ENCODE results near the gene CD320.

DNA sequence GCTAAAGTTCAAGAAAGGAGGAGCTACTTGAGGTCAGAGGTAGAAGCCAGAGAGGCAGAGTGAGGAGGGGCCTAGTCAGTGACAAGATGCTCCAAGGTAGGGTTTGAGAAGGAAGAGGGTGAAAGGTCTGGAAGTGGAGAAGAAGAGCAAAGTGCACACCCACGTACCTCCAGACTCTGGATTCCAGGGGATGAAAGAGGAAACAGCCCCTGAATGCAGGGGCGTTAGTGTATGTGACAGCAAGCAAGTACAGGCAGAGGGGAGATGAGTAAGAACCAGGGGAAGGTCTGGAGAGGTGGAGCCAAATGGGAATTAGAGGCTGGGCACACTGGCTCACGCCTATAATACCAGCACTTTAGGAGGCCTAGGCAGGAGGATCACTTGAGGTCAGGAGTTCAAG lies 21.8 kb upstream of the CD320 start:
- no peak for TF ChIP-seq POLR2A (IDR thresholded peaks at IDR 0.05; ENCODE audit: control extremely low read depth in 1 of 2, low read depth in 2 of 2, low read length in 2 of 2)
- TF ChIP-seq, protein P1, sequence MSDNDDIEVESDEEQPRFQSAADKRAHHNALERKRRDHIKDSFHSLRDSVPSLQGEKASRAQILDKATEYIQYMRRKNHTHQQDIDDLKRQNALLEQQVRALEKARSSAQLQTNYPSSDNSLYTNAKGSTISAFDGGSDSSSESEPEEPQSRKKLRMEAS (IDR thresholded peaks at IDR 0.05): no peak
- TF ChIP-seq CTCF (IDR thresholded peaks at IDR 0.05; ENCODE audit: control extremely low read depth in 1 of 3, insufficient read depth in 1 of 3, low read depth in 1 of 3, low read length in 3 of 3): no peak
- no peak for TF ChIP-seq EP300 (IDR thresholded peaks at IDR 0.05; ENCODE audit: borderline replicate concordance in 1 of 2, low read depth in 2 of 2, low read length in 2 of 2)
- no peak for TF ChIP-seq NANOG (IDR thresholded peaks at IDR 0.05; ENCODE audit: insufficient read depth, low read depth, low read length, poor library complexity, severe bottlenecking)
- no peak for TF ChIP-seq POLR2AphosphoS5 (IDR thresholded peaks at IDR 0.05; ENCODE audit: low read depth, low read length)
- TF ChIP-seq TCF12 (IDR thresholded peaks at IDR 0.05; ENCODE audit: low read depth, low read length): no peak
- TF ChIP-seq CHD2 (IDR thresholded peaks at IDR 0.05; ENCODE audit: low read length): no peak
- no peak for TF ChIP-seq CEBPB (IDR thresholded peaks at IDR 0.05; ENCODE audit: low read depth, low read length)
- TF ChIP-seq, protein P2, sequence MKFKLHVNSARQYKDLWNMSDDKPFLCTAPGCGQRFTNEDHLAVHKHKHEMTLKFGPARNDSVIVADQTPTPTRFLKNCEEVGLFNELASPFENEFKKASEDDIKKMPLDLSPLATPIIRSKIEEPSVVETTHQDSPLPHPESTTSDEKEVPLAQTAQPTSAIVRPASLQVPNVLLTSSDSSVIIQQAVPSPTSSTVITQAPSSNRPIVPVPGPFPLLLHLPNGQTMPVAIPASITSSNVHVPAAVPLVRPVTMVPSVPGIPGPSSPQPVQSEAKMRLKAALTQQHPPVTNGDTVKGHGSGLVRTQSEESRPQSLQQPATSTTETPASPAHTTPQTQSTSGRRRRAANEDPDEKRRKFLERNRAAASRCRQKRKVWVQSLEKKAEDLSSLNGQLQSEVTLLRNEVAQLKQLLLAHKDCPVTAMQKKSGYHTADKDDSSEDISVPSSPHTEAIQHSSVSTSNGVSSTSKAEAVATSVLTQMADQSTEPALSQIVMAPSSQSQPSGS (IDR thresholded peaks at IDR 0.05; ENCODE audit: low read length): no peak

Measured in H1 (cell line).